Measurements from ENCODE around the gene SGCG.

The SGCG gene

GRCh38 chr13:23344931-23345595 is 164.3 kb downstream of the SGCG start:
- no peak for DNase-seq

- DNase-seq: no peak
Observed at GRCh38 chr13:23347601-23348000, 166.8 kb downstream of the SGCG start.

- DNase-seq: no peak
Observed at GRCh38 chr13:23348262-23349127, 167.7 kb downstream of the SGCG start.

- DNase-seq: no peak
Observed at GRCh38 chr13:23349161-23349897, 168.6 kb downstream of the SGCG start.

GRCh38 chr13:23350009-23350408 is 169.2 kb downstream of the SGCG start:
- no peak for DNase-seq

GRCh38 chr13:23352161-23352560 is 171.4 kb downstream of the SGCG start:
- DNase-seq: no peak

GRCh38 chr13:23354520-23354919 is 173.7 kb downstream of the SGCG start:
- DNase-seq: no peak

GRCh38 chr13:23356368-23356767 is 175.6 kb downstream of the SGCG start:
- no peak for DNase-seq

GRCh38 chr13:23357349-23357748 is 176.6 kb downstream of the SGCG start:
- no peak for DNase-seq

GRCh38 chr13:23359882-23360281 is 179.1 kb downstream of the SGCG start:
- no peak for DNase-seq

GRCh38 chr13:23365652-23366051 is 184.9 kb downstream of the SGCG start:
- no peak for DNase-seq

- no peak for DNase-seq
Observed at GRCh38 chr13:23367907-23368306, 187.1 kb downstream of the SGCG start.

GRCh38 chr13:23372264-23372906 is 191.6 kb downstream of the SGCG start:
- no peak for DNase-seq

Measured in CD4-positive, alpha-beta T cell treated with Interleukin-17A for 1 hour (primary cell).